Urothelium cell line (cell line): ENCODE measurements around the gene GADD45B.
"Not testable (repeated sequence)": the region's sequence is repeated elsewhere in the genome, so short reads cannot be mapped to it uniquely, and the experiment has no call there.

Source experiments
- DNase-seq: peaks from one replicate; pipeline ENCODE4 v3.0.0; 2011; ENCODE audit warnings: low spot score, mixed read lengths
- FAIRE-seq: peaks from 2 replicates; lab custom pipeline; 2011; peaks lifted over from hg19 to GRCh38; lab: Jason Lieb, UNC

GADD45B gene

GRCh38 chr19:2485428-2485827, 9.5 kb downstream of the GADD45B start:
- FAIRE-seq (no peak), DNase-seq (no peak)

- FAIRE-seq (no peak), DNase-seq (no peak)
Observed at GRCh38 chr19:2487090-2487489, 11.2 kb downstream of the GADD45B start.

- FAIRE-seq: no peak
- no peak for DNase-seq
Observed at GRCh38 chr19:2487842-2488241, 11.9 kb downstream of the GADD45B start.

GRCh38 chr19:2488405-2488941, 12.5 kb downstream of the GADD45B start:
- DNase-seq (no peak), FAIRE-seq (no peak)

GRCh38 chr19:2488942-2489731, 13.2 kb downstream of the GADD45B start:
- FAIRE-seq (no peak), DNase-seq (no peak)

GRCh38 chr19:2490659-2491058, 14.7 kb downstream of the GADD45B start:
- DNase-seq (no peak), FAIRE-seq (no peak)

GRCh38 chr19:2491130-2491801, 15.3 kb downstream of the GADD45B start:
- DNase-seq (peak; percentile 68), FAIRE-seq (peak; percentile 96)

GRCh38 chr19:2492870-2493269, 16.9 kb downstream of the GADD45B start:
- FAIRE-seq (no peak), DNase-seq (no peak)

GRCh38 chr19:2493448-2493847, 17.5 kb downstream of the GADD45B start:
- DNase-seq, FAIRE-seq: not testable (repeated sequence)

- DNase-seq (no peak), FAIRE-seq (no peak)
Observed at GRCh38 chr19:2494084-2494446, 18.1 kb downstream of the GADD45B start.

- FAIRE-seq: no peak
- DNase-seq: no peak
Observed at GRCh38 chr19:2494447-2495129, 18.7 kb downstream of the GADD45B start.

GRCh38 chr19:2495130-2495641, 19.3 kb downstream of the GADD45B start:
- DNase-seq (peak; percentile 75), FAIRE-seq (no peak)

- no peak for FAIRE-seq
Observed at GRCh38 chr19:2495651-2496316, 19.9 kb downstream of the GADD45B start.

GRCh38 chr19:2497186-2497585, 21.3 kb downstream of the GADD45B start:
- FAIRE-seq: no peak
- no peak for DNase-seq

More at GRCh38 chr19:2495651-2496316, 19.9 kb downstream of the GADD45B start:
- no peak for DNase-seq

GRCh38 chr19:2500156-2500555, 24.2 kb downstream of the GADD45B start:
- FAIRE-seq (no peak), DNase-seq (no peak)

GRCh38 chr19:2500841-2501261, 24.9 kb downstream of the GADD45B start:
- DNase-seq: no peak
- FAIRE-seq: no peak

- DNase-seq: peak; percentile 79
Observed at GRCh38 chr19:2503521-2504109, 27.7 kb downstream of the GADD45B start.

GRCh38 chr19:2506656-2507055, 30.7 kb downstream of the GADD45B start:
- not testable (repeated sequence) for DNase-seq, FAIRE-seq

More at GRCh38 chr19:2503521-2504109, 27.7 kb downstream of the GADD45B start:
- FAIRE-seq: no peak

GRCh38 chr19:2507109-2507508, 31.2 kb downstream of the GADD45B start:
- DNase-seq (no peak), FAIRE-seq (no peak)

GRCh38 chr19:2509096-2509495, 33.2 kb downstream of the GADD45B start:
- DNase-seq: no peak
- no peak for FAIRE-seq
